CD14-positive monocyte (primary cell): ENCODE results near the gene MINAR1. TPM values are rescaled to one million over a fixed set of nuclear protein-coding genes. Genes with fewer than 3 reads are reported as not detected.

Experiments
- DNase-seq, 3 donors: peaks; one replicate each; pipeline ENCODE4 v3.0.0-alpha.2; 2011 to 2022
- H2AFZ ChIP-seq: 2 replicates; pipeline ENCODE4 v1.6.0; 2012; ENCODE audit warnings: mild to moderate bottlenecking, low read depth, low read length, inconsistent platforms; ENCODE audit not compliant: insufficient read depth, poor library complexity, severe bottlenecking
- H3K27ac ChIP-seq, 2 donors: 1 replicate in 1 of 2; 2 replicates in 1 of 2; pipeline ENCODE4 v1.5.1; 2012 to 2013; ENCODE audit warnings: low read length in 2 of 2, control low read depth in 1 of 2, inconsistent platforms in 1 of 2, low read depth in 1 of 2, mild to moderate bottlenecking in 1 of 2
- H3K27me3 ChIP-seq, 2 donors: one replicate each; pipeline versions ENCODE4 v1.6.0 to v1.6.1; 2011 to 2013; ENCODE audit warnings: low read length in 2 of 2; ENCODE audit not compliant: control insufficient read depth in 2 of 2, insufficient read depth in 2 of 2
- H3K36me3 ChIP-seq, 2 donors: replicated peaks in 1 of 2; 1 replicate in 1 of 2; 2 replicates in 1 of 2; pipeline versions ENCODE4 v1.5.1 to v1.6.1; 2012 to 2013; ENCODE audit warnings: low read length in 2 of 2, control low read depth in 1 of 2, inconsistent platforms in 1 of 2, mild to moderate bottlenecking in 1 of 2; ENCODE audit not compliant: insufficient read depth in 2 of 2, control insufficient read depth in 1 of 2
- H3K4me1 ChIP-seq, 2 donors: 1 replicate in 1 of 2; 2 replicates in 1 of 2; pipeline versions ENCODE4 v1.5.1 to v1.6.1; 2012 to 2013; ENCODE audit warnings: low read length in 2 of 2, control low read depth in 1 of 2, inconsistent platforms in 1 of 2, mild to moderate bottlenecking in 1 of 2, moderate library complexity in 1 of 2; ENCODE audit not compliant: insufficient read depth in 2 of 2, control insufficient read depth in 1 of 2
- H3K4me2 ChIP-seq: replicated peaks from 2 replicates; pipeline ENCODE3; 2012; ENCODE audit warnings: low read length, moderate library complexity, mild to moderate bottlenecking; ENCODE audit not compliant: poor library complexity, severe bottlenecking; ENCODE audit errors: extremely low read depth
- H3K4me3 ChIP-seq, 3 experiments: fragments of 200-600 bp in 1 of 3; sonication (generic) in 1 of 3; replicated peaks in 1 of 3; 1 replicate in 2 of 3; 2 replicates in 1 of 3; pipeline ENCODE4 v1.5.1; 2011 to 2013; ENCODE audit warnings: low read length in 3 of 3, mild to moderate bottlenecking in 3 of 3, control low read depth in 2 of 3, low read depth in 2 of 3, inconsistent platforms in 1 of 3, moderate library complexity in 1 of 3
- H3K79me2 ChIP-seq: 2 replicates; pipeline ENCODE4 v1.6.0; 2012; ENCODE audit warnings: mild to moderate bottlenecking, control low read depth, inconsistent platforms, low read length, moderate library complexity; ENCODE audit not compliant: insufficient read depth
- H3K9ac ChIP-seq: 2 replicates; pipeline ENCODE4 v1.6.0; 2017; ENCODE audit warnings: low read length, mild to moderate bottlenecking; ENCODE audit not compliant: insufficient read depth, poor library complexity, severe bottlenecking
- H3K9me3 ChIP-seq, 2 donors: replicated peaks in 1 of 2; 1 replicate in 1 of 2; 2 replicates in 1 of 2; pipeline versions ENCODE4 v1.5.1 to v1.6.1; 2012 to 2013; ENCODE audit warnings: low read length in 2 of 2, control low read depth in 1 of 2; ENCODE audit not compliant: control insufficient read depth in 1 of 2, insufficient read depth in 1 of 2
- H4K20me1 ChIP-seq: 2 replicates; pipeline ENCODE4 v1.6.0; 2012; ENCODE audit warnings: mild to moderate bottlenecking, low read length, control low read depth, moderate library complexity; ENCODE audit not compliant: insufficient read depth
- H3K27ac Mint-ChIP-seq, 7 donors: one replicate each; pipeline ENCODE4 v1.8.0; 2020; ENCODE audit warnings: mild to moderate bottlenecking in 7 of 7, mixed read lengths in 7 of 7, moderate library complexity in 6 of 7, inconsistent platforms in 2 of 7
- H3K27me3 Mint-ChIP-seq, 3 donors: one replicate each; pipeline ENCODE4 v1.8.0; 2021 to 2022; ENCODE audit warnings: low read depth in 3 of 3, mild to moderate bottlenecking in 3 of 3, mixed read lengths in 3 of 3, moderate library complexity in 3 of 3, inconsistent platforms in 1 of 3
- H3K36me3 Mint-ChIP-seq, 2 donors: one replicate each; pipeline ENCODE4 v1.8.0; 2020; ENCODE audit warnings: mixed read lengths in 2 of 2, inconsistent platforms in 1 of 2, mild to moderate bottlenecking in 1 of 2
- H3K4me1 Mint-ChIP-seq: one replicate; pipeline ENCODE4 v1.8.0; 2020; ENCODE audit warnings: mild to moderate bottlenecking, mixed read lengths
- H3K4me3 Mint-ChIP-seq, 2 donors: one replicate each; pipeline ENCODE4 v1.8.0; 2020; ENCODE audit warnings: mild to moderate bottlenecking in 2 of 2, mixed read lengths in 2 of 2, moderate library complexity in 1 of 2
- H3K9me3 Mint-ChIP-seq, 7 donors: one replicate each; pipeline ENCODE4 v1.8.0; 2020 to 2022; ENCODE audit warnings: mixed read lengths in 7 of 7, mild to moderate bottlenecking in 6 of 7, moderate library complexity in 6 of 7, inconsistent platforms in 2 of 7
- WGBS: methylation state at CpG from one replicate; pipeline ENCODE4 v1.1.5; 2013; ENCODE audit warnings: missing lambda C conversion rate; ENCODE audit not compliant: insufficient coverage; 5-methylcytosine and 5-hydroxymethylcytosine counted together
- intact Hi-C, 2 donors: fragments of 100-400 bp; cut with micrococcal nuclease; formaldehyde crosslinking; loops; one replicate each; pipeline versions ENCODE4 v1.15.0 to v1.15.1; 2023
- polyA plus RNA-seq, 3 donors: library from polyadenylated mRNA; depleted of rRNA in 1 of 3; unstranded in 2 of 3; stranded (reverse) in 1 of 3; fragments of 300-500 nt in 2 of 3; fragments of >200 nt in 1 of 3; fragmentation: Illumina TruSeq in 2 of 3; gene quantifications; 1 replicate in 2 of 3; 2 replicates in 1 of 3; pipeline ENCODE4 v1.2.3, GENCODE V29; 2012 to 2021
- TF ChIP-seq, protein P1 (sequence below): fragments of 200-600 bp; IDR thresholded peaks from one replicate; pipeline ENCODE4 v1.8.0; 2022; ENCODE audit warnings: antibody characterized with exemption, mild to moderate bottlenecking

Gene MINAR1
- polyA plus RNA-seq, 3 donors: 0.04 to 0.19 TPM; not detected in 1

DNA sequence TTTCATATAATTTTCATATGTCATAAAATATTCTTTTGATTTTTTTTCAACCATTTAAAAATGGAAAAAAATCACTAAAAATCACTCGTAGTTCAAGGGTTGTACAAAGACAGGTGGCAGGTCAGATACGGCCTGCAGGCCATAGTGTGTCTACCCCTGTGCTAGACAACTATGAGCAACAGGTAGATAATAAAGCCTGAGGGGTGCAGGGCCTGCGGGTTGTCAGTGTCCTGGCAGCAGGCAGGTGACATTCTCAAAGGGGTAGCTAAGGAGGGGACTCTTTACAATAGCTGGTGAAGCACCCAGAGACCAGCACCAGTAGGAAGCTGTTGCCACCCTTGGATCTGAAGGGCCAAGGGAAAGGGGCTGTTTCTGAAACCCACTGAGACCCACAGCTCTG is 34.4 kb downstream of the MINAR1 start:
- no peaks in the 10 kb centered on the region for H3K79me2 ChIP-seq
- no peak for DNase-seq
- no peaks in the 10 kb centered on the region for H3K4me1 ChIP-seq
- H3K4me3 ChIP-seq: no peak overlapping the region
- H3K27ac ChIP-seq: no peak overlapping the region
- no peak overlapping the region for H2AFZ ChIP-seq
- H3K9me3 ChIP-seq: no peaks in the 10 kb centered on the region
- Mint-ChIP-seq H3K27ac (no peak overlapping the region), H3K4me3 (no peak overlapping the region), H3K27me3 (no peaks in the 10 kb centered on the region), H3K36me3 (no peaks in the 10 kb centered on the region), H3K9me3 (no peaks in the 10 kb centered on the region), H3K4me1 (no peaks in the 10 kb centered on the region)
- H3K9ac ChIP-seq: no peak overlapping the region
- H3K4me2 ChIP-seq: no peak overlapping the region
- no peaks in the 10 kb centered on the region for H3K36me3 ChIP-seq
- intact Hi-C loops: no loop called here
- 79% methylated on average over 3 of the region's 3 CpGs for WGBS
- no peaks in the 10 kb centered on the region for H3K27me3 ChIP-seq
- TF ChIP-seq, protein P1, sequence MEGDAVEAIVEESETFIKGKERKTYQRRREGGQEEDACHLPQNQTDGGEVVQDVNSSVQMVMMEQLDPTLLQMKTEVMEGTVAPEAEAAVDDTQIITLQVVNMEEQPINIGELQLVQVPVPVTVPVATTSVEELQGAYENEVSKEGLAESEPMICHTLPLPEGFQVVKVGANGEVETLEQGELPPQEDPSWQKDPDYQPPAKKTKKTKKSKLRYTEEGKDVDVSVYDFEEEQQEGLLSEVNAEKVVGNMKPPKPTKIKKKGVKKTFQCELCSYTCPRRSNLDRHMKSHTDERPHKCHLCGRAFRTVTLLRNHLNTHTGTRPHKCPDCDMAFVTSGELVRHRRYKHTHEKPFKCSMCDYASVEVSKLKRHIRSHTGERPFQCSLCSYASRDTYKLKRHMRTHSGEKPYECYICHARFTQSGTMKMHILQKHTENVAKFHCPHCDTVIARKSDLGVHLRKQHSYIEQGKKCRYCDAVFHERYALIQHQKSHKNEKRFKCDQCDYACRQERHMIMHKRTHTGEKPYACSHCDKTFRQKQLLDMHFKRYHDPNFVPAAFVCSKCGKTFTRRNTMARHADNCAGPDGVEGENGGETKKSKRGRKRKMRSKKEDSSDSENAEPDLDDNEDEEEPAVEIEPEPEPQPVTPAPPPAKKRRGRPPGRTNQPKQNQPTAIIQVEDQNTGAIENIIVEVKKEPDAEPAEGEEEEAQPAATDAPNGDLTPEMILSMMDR: no peak
- no peaks in the 10 kb centered on the region for H4K20me1 ChIP-seq

DNA sequence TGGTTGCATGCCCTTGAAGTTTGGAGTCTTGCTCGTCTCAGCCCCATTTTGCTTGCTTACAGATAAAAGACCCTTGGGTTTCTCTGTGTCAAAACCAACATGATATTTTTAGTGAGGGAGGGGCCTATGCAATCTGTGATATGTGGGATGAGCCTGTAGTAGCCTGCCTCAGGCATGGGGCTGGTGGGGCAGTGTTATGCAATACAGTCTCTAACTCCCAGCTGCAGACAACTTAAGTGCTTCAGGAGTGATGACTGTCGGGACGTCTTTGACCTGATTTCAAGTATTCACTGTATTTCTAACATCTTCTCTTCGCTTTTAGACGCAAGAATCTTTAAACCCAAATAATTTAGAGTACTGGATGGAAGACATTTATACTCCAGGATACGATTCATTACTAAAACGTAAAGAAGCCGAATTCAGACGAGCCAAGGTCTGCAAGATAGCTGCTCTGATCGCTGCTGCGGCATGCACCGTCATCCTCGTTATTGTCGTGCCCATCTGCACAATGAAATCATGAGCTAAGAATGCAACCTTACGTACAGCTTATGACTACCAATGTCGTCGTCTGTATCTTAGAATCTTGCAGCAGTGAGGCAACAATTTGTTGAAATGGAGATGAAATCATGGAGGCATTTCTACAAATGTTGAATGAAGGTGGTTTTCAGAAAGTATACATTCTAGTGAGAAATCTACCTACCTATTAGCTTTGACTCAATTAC is 35.9 kb downstream of the MINAR1 start:
- H3K36me3 Mint-ChIP-seq: no peaks in the 10 kb centered on the region
- intact Hi-C loops: no loop called here

More for the DNA sequence above, 35.9 kb downstream of the MINAR1 start:
- Histone ChIP-seq H2AFZ (no peak overlapping the region), H4K20me1 (no peaks in the 10 kb centered on the region), H3K9me3 (no peaks in the 10 kb centered on the region), H3K9ac (no peak overlapping the region), H3K27ac (no peak overlapping the region), H3K4me2 (no peak overlapping the region), H3K79me2 (no peaks in the 10 kb centered on the region), H3K4me3 (no peak overlapping the region), H3K4me1 (no peaks in the 10 kb centered on the region), H3K36me3 (no peaks in the 10 kb centered on the region), H3K27me3 (no peaks in the 10 kb centered on the region)
- Mint-ChIP-seq H3K9me3 (no peaks in the 10 kb centered on the region), H3K4me1 (no peaks in the 10 kb centered on the region), H3K27me3 (no peaks in the 10 kb centered on the region), H3K27ac (no peak overlapping the region), H3K4me3 (no peak overlapping the region)
- DNase-seq: no peak
- TF ChIP-seq, protein P1: no peak
- 95% methylated on average over 10 of the region's 17 CpGs for WGBS
